HG03064 (cell line): ENCODE measurements around the gene RBM34.
"Not testable (repeated sequence)": the region's sequence is repeated elsewhere in the genome, so short reads cannot be mapped to it uniquely, and the experiment has no call there.

Experiments
- ATAC-seq: cut with Tn5 transposase; IDR thresholded peaks from one replicate; pipeline ENCODE4 v1.9.1; 2021; ENCODE audit warnings: low read depth; ENCODE audit not compliant: unreplicated experiment

Gene RBM34

GRCh38 chr1:235122348-235122747 is 38.7 kb downstream of the RBM34 start:
- ATAC-seq: no peak

DNA sequence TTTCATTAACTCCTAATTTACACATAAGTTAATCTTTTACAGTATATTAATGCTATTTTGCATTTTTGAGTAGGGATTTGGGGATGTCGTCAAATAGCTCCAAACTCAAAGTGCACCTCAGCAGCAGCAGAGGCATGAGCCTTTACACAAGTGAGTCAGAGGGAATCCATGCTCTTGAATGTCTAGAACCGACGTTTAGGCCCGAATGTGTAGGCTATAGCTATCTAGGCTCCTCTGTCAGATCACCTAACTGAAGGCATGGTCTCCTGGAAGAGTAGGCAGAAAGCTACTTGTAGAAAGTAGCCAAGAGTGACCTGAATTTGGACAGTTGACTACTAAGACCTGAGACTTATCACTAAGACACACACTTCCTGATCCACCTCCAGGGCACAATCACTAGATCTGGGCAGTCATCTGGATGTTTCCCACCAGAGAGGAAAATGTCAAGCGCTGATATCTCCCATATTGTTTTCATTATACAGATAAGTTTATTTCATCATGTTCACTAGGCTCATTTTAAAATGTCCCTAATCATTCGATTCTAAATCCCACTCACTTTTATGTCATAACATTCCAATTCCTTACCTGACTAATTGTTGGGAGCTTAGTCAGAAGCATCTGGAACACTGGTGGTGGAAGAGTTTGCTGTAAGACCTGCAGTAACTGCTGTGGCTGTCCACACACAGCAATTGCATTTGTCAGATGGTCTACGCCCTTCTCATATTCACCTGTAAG is 47.7 kb downstream of the RBM34 start:
- ATAC-seq: no peak

DNA sequence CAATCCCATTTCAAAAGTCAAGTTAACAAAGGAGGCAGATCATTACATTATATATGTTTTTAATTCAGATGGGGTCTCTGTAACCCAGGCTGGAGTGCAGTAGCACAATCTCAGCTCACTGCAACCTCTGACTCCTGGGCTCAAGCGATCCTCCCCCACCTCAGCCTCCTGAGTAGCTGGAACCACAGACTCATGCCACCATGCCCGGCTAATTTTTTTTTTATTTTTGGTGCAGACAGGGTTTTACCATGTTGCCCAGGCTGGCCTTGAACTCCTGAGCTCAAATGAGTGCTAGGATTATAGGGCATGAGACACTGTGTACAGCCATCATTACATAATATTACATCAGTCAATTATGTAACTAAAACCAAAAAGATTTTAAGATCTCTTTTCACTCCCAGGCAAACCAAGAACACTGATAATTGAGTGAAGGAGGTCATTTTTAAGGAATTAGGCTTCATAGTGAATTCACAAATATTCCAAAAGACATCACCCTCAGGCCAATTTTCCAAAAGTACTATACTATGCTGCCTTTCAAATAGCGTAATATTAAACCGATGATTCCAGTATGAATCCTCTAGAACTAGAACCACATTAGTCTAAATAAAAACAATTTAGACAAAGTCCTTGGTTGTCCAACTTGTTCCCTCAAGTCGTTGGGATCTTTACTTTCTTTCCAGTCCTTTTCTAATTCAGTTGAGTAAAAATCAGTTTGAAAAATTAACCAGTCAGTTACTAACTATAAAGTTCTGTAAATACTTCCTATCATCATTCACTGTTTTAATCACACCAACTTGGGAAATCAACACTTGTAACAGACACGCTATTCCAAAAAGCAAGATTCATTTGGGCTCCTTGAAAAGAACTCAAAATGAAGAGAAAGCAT is 48.5 kb downstream of the RBM34 start:
- ATAC-seq: no peak

DNA sequence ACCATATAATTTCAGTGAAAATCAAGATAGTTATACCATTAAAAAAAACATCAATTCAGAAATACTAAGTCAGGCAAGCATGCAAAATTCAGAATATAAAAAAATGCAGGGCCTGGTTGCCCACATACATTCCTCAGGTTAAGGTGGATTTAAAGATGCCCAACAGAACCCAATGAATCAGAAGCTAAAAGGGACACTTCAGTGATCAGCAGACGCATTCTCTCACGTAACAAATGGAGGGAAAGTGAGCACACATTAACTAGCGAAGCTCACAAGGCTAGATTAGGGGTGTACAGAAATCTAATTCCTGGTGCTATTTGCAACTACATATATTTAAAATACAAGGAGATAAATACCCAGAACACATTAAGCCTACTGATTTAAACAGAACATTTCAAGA is 49.9 kb downstream of the RBM34 start:
- ATAC-seq: no peak

GRCh38 chr1:235108876-235109275 is 52.2 kb downstream of the RBM34 start:
- ATAC-seq: no peak

DNA sequence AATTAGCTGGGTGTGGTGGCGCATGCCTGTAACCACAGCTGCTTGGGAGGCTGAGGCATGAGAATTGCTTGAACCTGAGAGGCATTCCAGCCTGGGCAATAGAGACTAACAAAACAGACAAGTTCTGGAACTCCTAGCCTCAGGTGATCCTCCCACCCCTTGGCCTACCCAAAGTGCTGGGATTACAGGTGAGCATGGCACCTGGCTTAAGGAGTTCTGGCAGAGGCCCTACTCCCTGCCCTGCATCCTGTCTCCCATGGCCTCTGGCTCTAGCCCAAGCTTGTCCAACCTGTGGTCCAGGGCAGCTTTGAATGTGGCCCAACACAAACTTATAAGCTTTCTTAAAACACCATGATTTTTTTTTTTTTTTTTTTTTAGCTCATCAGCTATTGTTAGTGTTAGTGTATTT is 52.9 kb downstream of the RBM34 start:
- ATAC-seq: no peak

DNA sequence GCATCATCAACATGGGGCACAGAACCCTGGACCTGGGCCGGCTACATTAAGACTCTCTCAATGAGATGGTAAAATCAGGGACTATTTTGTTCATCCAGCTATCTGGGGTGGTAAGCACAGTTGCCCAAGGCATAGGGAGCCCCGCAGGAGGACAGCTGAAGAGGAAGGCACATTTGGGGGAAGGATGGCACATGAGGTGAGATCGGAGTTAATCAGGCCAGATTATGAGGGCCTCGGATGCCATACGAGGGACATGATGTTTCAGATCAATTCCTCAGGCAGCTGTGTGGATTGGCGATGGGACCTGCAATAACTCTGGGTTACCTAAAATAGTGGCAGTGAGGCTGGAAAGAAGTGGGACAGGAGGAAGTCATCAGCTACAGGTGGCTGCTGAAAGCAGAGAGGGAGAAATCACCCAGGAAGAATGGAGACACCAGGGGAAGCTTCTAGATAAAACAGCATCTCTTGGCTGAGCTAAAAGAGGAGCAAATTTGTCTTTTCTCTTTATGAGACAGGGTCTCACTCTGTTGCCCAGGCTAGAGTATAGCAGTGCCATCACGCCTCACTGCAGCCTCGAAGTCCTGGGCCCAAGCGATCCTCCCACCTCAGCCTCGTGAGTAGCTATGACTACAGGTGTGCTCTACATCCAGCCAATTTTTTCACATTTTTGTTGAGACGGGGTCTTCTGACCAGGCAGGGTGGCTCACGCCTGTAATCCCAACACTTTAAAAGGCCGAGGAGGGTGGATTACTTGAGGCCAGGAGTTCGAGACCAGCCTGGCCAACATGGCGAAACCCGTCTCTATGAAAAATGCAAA is 53.5 kb downstream of the RBM34 start:
- ATAC-seq: no peak

GRCh38 chr1:235106457-235106856 is 54.6 kb downstream of the RBM34 start:
- ATAC-seq: no peak

GRCh38 chr1:235105051-235106043 is 55.7 kb downstream of the RBM34 start:
- ATAC-seq: peak; percentile 86

GRCh38 chr1:235102993-235103411 is 58.0 kb downstream of the RBM34 start:
- ATAC-seq: no peak

- ATAC-seq: no peak
Observed at GRCh38 chr1:235102259-235102582, 58.8 kb downstream of the RBM34 start.

- no peak for ATAC-seq
Observed at GRCh38 chr1:235101558-235102258, 59.3 kb downstream of the RBM34 start.

DNA sequence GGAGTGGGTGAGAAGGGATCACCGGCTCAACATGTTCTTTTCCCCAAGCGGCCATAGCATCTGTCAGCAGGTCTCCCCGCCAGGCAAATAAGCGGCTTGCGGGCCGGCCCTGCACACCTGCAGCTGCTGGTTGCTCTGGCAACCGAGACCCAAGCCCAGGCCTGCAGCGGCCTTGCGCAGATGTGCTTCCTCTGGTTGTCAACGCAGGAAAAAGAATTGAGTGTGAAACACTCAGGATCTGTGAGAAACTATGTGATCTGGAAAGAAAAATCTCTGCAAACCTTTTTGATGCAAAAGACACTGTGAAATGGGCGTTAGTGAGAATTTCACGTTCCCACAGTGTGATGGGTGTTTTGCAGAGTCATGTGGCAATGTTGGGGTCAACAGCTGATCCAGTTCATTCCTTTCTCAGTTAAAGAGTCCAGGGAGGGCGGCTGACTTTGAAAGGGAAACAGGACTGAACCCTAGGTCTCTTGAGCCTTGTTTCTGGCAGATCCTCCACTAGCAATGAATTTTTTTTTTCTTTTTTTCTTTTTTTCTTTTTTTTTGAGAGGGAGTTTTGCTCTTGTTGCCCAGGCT is 60.8 kb downstream of the RBM34 start:
- no peak for ATAC-seq

- ATAC-seq: no peak
Observed at GRCh38 chr1:235098991-235099390, 62.1 kb downstream of the RBM34 start.

- ATAC-seq: no peak
Observed at GRCh38 chr1:235098547-235098946, 62.5 kb downstream of the RBM34 start.

DNA sequence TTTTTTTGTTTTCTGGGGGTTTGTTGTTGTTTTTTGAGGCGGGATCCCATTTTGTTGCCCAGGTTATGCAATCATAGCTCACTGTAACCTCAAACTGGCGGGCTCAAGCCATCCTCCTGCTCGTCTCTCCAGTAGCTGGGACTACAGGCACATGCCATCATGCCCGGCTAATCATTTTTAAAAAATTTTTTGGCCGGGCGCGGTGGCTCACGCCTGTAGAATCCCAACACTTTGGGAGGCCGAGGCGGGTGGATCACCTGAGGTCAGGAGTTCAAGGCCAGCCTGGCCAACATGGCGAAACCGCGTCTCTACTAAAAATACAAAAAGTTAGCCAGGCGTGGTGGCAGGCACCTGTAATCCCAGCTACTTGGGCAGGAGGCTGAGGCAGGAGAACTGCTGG is 63.5 kb downstream of the RBM34 start:
- not testable (repeated sequence) for ATAC-seq

DNA sequence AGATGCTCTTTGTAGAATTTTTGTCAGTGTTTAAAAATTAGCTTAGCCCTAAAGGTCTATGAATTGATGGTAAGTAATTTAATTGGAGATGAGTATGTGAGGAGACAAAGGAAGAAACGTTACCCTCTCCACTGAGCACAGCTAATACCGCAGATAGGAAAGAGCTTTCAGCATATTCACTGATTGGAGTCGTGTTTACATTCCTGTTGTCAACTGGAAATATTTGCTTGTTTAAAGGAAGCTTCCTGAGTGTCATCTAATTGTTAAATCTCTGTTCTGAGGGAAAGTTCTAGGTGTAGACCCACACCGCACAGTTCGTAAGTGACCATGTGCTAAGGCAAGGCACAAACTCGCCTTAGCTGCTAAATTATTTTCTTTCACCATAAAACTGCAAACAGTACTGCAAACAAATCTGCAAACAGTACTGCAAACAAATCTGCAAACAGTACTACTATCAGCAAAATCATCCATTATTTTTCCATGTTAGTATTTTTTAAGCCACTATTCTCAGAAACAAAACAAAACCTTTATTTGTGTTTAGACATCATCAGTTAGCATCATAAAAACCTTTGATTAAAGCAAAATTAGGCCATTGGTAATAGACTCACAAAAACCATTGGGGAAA is 65.0 kb downstream of the RBM34 start:
- ATAC-seq: no peak
